GM18861 (cell line): ENCODE results near the gene SH3PXD2A.

ENCODE experiments used
- ATAC-seq: cut with Tn5 transposase; IDR thresholded peaks from one replicate; pipeline ENCODE4 v1.9.1; 2021; ENCODE audit not compliant: unreplicated experiment

Gene SH3PXD2A

DNA sequence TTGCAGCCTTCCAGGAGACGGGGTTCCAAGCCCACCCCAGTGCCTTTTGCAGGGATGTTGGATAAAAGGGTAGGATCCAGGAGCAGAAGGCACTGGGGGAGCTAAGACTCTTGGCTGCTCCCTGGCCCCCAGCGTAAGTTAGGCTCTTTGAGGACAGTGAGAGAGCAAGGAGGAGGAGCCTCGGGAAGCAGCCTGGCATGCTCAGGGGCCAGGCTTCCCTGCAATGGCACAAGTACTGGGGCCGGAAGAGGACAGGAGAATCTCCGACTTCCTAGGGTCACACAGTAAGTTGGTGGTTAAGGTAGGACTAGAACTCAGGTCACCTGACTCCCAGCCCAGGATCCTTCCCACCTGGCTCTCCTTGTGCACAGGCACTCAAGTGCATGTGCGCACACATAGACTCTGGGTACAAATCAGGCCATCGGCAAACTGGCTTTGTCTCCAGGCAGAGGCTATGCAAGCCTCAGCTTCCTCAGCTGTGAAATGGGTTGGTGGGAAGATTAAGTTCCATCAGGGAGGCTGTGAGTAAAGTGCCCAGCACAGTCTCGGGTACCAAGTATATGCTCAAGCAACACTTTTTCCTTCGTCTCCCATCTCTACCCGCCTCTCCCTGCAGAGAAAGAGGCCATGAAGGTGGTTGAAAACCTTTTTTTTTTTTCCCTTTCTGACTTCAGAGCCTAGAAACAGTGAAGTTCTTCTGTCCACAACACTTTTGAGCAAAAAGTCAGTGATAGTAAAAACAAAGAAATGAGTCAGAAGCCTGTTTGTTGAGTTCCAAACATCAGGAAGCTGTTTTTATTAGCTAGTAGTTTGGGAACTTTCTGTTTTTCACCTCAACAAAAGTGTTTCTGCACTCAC is 282.8 kb downstream of the SH3PXD2A start:
- ATAC-seq: no peak

DNA sequence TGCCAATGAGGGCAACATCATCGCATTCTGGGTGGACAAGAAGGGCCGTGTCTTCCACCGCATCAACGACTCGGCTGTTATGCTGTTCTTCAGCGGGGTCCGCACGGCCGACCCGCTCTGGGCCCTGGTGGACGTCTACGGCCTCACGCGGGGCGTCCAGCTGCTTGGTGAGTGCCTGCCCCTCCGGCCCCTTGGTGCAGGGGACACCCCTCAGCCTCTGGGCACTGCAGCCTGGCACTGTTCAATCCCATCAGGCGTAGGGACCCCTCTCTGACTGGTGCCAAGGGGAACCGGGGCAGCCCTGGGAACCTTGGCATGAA is 283.8 kb downstream of the SH3PXD2A start:
- ATAC-seq: no peak

DNA sequence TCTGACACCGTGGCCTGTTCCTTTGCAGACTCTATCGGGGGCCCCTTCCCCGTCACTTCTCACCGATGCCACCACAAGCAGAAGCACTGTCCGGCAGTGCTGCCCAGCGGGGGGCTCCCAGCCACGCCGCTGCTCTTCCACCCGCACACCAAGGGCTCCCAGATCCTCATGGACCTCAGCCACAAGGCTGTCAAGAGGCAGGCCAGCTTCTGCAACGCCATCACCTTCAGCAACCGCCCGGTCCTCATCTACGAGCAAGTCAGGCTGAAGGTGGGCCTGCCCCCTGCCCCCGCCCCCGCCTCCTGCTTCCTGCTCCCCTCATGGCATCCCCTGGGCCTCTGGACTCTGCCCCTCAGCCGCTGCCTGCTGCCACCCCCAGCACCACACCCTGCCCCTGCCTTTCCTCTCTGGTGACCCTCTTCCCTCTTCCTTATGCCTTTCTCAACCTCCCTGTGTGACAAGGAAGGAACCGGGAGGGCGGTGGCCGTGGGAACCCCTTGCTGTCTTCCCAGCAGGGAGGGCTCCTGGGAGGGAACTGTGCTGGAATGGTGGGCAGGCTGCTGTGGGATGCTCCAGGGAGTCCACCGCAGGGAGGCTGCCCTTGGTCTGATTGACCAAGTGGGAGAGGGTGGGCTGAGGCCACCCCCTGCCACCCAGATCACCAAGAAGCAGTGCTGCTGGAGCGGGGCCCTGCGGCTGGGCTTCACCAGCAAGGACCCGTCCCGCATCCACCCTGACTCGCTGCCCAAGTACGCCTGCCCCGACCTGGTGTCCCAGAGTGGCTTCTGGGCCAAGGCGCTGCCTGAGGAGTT is 284.3 kb downstream of the SH3PXD2A start:
- no peak for ATAC-seq

DNA sequence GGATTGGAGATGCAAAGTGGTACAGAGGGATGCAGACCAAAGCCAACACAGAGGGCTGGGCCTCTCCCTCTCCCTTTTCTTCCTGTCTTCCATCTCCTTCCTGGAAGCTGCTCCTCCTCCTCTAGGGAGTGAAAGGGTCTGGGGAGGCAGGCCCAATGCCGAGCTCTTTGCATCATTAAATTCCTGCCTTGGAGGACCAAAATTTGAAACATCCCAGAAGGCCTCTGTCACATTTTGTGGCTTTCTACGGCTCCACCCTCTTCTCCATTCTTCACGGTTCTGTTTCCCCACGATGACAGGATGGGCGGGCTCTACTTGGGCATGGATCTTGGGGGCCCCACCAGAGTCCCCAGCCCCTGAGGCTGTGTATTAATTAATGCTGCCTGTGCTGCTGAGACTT is 285.5 kb downstream of the SH3PXD2A start:
- ATAC-seq: no peak

DNA sequence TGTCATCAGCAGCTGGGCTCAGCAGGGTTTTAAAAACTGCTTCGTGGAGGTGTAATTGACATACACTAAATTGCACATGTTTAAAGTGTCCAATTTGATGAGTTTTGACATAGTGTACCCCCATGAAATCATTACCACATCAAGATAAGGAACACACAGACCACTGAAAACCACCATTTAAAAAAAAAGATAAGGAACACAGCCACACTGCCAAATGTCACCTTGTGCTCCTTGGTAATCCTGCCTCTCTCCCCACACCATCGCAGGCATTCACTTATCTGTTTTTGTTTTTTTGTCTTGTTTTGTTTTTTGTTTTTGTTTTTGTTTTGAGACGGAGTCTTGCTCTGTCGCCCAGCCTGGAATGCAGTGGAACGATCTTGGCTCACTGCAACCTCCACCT is 286.9 kb downstream of the SH3PXD2A start:
- ATAC-seq: no peak

DNA sequence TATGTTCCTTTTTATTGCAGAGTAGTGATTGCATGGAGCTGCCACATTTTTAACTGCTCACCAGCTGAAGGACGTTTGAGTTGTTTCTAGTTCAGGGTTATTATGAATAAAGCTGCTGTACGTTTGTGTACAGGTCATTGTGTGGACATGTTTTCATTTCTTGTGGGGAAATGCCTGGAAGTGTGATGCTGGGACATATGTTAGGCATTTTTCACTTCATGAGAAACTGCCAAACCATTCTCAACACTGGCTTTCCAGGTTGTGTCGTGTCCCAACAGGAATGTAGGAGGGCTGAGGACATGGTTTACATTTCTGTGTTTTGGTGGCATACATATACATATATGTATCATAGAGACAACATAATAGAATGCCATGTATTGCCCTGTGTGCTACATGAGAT is 288.8 kb downstream of the SH3PXD2A start:
- ATAC-seq: no peak

DNA sequence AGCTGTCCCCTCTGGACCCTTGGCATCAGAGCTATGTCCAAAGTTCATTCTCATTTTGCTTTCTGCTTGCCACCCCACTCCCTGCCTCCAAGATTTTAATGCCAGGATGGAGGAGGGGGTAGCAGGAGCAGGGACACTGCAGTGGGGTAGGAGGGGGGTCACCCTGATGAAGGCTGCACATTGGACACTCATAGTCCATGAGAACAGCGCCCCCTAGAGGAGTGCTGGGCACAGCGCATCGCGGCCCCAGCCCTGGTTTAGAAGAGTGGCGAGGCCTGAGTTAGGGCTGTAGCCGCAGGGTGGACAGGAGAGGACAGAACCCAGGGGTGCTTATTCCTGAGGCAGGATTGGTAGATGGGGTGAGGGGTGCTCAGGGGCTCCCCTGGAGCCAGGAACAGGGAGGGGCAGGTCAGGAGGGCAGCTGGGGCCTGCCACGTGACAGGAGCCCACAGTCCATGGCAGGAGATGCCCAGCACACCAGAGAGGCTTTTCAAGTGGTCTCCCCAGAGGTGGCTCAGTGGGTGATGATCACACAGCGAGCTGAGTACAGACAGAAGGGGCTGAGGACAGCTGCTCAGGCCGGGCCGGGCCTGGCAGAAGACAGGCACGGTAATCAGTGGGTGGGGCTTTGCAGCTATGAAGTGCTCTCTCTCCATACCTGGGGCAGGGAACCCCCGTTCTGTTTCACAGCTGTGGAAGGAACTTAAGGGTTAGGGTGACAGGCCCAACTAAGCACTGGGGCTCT is 290.4 kb downstream of the SH3PXD2A start:
- ATAC-seq: no peak

DNA sequence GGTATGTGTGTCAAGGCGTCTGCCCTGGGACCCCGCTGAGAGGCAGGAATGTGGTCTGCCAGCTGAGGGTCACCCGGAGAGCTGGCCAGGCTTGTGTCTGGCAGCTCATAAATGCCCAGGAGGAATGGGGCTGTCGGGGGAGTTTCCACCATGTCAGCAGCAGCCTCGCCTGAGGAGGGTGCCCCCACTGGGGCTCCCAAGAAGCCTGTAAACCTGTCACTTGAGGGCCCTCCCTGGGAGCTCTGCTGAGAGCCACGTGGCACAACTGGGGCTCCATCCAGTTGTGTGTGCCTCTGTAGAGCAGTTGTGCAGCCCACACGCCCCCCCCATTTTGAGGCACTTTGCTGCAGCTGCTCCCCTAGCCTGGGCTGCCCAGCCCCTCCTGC is 291.3 kb downstream of the SH3PXD2A start:
- ATAC-seq: no peak

DNA sequence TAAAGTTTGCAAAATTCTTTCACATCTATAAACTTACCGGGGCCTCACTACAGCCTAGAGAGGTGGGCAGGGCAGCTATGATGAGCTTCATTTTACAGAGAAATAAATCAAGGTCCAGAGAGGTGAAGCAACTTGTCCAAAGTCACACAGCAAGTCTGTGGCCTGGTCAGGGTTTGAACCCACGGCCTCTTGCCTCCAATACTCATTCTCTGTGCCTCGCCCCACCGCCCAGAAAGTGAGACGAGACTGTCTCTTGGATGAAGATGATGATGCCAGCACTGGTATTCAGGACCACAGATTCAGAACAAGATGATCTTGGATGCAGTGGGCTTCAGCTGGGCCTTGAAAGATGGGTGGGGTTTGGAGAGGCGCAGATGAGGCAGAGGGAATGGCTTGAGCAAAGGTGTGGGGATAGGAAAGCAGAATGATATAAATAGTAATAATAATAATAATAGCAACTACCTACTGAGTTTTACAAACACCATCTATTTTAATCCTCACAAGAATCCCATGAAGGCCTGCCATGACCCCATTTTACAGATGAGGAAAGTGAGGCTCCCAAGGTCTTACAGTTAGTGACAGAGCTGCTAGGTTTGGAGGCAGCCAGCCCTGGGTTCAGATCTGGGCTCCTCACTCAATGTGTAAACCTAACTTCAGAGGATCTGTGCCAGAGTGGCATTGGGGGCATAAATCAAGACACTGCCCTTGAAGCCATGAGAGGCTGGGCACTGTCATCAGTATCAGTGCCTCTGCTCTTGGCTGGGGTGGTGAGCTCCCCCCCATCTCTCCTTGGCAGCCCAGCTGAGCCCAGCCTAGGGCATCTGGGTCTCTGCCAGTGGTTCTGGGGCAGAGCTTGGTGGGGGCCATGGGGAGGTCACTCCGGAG is 291.9 kb downstream of the SH3PXD2A start:
- ATAC-seq: no peak

DNA sequence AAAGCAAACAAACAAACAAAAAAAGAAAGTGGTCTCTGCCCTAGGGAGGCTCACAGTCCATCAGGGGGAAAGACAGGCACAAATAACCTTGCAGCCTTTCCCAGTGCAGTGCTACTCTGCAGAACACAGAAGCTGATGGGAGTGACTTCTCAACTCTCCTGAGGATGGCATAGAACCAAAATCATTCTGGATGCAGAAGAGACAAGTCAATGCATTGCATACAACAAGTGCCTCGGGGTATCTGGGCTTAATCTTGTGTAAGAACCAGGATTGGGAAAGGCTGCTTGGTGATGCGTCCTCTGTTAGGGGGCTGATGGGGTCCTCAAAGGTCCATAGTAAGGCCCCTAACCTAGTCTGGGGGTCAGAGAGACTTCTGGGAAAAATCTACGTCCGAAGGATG is 293.0 kb downstream of the SH3PXD2A start:
- ATAC-seq: no peak

DNA sequence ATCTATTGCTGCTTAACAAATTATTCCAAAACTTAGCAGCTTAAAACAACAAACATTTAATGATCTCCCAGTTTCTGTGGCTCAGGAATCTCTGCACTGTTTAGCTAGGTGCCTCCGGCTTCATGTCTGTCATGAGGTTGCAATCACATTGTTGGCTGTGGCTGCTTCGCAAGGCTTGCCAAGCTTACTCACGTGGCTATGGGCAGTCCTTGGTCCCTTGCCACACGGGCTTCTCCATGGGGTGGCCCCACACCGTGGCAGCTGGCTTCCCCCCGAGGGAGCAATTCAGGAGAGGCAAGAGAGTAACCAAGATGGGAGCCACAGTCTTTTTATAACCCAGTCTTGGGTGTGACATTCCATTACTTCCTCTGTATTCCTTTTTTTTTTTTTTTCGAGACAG is 294.5 kb downstream of the SH3PXD2A start:
- ATAC-seq: no peak

DNA sequence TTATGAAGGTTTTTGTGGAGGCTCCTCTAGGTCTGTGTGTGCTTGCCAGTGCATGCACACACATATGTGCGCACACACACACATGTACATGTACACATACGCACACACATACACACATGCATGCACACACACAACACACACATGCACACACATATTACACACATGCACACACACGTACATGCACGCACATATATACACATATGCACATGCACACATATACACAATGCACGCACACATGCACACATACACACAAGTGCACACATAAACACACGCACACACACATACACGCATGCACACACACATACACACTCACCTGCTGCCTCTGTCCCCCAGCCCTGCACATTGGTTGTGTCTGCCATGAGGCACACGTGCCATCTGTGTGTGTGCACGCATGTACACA is 295.6 kb downstream of the SH3PXD2A start:
- no peak for ATAC-seq

DNA sequence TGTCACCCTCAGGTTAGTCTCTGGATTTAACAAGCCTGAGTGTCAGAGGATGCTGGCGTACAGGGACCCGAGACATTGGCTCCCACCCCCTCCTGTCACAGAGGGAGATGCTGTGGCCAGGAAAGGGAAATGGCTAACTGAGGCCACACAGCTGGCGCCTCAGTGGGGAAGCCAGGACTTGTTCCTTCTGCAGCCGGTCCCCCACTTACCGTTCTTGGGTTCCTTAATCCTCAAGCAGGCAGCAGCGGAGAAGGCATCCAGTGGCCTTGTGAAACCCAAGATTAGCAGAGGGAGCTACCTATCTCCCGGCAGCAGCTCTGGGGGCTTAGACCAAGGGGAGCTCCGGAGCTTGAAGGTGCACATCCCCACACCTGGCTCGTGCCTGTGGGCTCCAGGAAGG is 296.5 kb downstream of the SH3PXD2A start:
- ATAC-seq: no peak

DNA sequence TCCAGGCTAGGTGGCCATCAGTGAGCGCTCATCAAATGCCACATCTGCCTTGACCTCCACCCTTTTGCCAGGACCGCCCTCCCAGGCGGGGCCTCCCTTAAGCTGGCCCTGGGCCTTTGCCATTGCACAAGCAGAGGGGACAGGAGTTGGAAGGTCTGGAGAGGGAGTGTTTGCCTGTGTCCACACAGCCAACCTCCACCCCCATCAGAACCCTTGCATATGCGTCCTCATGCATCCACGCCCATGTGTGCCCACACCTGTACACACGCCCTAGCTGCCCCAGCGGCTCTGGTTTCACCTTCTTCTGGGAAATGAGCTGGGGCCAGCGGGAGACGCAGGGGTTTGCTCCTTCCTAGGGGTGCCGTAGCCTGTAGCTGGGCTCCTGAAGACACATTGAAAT is 297.9 kb downstream of the SH3PXD2A start:
- ATAC-seq: no peak

DNA sequence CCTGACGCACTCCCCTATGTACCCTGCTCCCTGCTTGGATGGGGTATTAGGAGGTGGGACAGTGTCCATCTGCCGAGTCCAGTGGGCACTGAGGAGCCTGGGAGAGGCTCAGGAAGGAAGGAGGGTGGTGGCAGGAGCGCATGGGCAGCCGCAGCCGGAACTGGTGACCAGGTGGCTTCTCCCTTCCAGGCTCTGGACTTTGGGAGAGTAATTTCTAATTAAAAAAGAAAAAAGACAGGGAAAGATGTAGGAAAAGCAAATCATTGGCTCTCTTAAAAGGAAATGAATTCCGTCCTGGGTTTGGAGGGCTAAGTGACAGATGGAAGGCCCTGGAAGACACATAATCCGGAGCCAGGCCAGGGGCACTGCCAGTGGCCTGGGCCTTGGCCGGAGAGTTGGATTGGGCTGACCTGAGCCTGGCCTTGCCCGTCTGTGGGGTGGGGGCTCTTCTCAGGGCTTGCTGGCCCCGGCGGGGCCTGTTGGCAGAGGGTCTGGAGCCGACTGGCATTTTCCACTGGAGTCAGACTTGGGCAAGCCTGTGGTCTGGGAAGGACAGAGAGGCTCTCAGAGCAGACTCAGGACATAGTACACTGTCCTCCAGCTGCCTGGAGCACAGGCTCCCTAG is 298.9 kb downstream of the SH3PXD2A start:
- ATAC-seq: no peak

DNA sequence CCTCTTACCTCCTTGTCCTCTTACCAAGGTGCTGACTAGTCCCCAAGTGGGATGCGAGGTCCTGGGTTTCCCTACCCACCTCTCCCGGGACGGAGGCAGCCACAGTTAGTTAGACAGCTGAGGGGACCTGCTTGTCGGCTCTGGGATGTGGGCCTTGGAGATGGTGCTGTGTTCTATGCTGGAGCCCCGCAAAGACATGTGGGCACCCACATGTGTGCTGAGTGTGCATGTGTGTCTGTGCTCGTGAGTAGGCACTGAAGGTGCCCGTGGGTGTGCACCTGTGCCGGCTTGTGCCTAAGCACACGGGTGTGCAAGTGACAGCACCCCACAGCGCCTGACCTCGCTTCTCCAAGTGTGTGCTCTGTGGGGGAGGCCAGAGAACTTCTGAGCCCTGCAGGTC is 299.7 kb downstream of the SH3PXD2A start:
- no peak for ATAC-seq

DNA sequence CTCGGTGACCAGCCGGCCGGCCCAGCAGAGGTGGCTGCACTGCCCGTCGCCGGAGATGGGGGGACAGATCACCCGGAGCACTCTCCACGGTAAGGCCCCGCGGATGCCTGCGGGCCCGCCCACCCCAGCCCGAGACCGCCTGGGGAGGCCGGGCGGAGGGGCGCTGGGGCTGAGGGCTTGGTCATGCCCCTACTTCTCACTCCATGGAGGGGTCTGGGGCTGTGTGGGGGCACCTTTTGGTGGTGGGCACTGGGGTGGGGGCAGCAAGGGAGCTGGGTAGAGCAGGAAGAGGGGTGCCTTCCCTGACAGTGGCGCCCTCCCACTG is 300.1 kb downstream of the SH3PXD2A start:
- ATAC-seq: no peak

DNA sequence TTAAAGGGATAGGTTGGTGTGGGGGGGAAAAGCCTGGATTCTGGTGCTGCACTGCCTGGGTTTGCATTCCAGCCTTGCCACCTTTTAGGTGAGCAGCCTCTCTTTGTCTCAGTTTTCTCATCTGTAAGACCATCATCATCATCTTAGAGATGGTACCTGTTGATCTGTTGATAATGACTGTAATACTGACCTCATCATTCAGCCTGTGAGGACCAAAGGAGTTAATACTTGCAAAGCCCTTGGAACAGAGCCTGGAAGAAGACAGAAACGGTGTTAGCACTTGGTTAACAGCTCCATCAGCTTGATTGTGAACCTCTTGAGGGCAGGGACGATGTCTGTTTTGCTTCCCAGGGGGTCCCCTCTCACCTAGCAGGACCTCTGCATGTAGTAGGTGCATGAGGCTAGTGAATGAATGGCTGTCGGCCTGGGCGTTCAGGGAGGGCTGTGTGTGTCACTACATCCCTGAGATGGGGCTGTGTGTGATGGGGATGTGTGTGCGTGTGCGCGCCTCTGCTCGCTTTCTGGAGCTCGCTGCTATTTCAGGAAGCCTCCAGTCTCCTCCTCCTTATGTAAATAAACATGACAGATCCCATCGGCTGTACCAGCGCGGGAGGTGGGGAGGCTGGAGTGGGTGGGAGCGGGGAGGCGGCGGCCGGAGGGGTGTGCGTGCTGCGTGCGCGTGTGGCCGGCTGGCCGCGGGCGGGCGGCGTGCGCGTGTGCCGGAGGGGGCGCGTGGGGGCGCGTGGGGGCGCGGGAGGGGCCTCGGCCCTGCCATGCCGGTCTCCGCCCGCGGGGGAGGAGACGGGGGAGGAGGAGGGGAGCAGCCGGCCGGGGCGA is 300.7 kb downstream of the SH3PXD2A start:
- ATAC-seq: no peak

DNA sequence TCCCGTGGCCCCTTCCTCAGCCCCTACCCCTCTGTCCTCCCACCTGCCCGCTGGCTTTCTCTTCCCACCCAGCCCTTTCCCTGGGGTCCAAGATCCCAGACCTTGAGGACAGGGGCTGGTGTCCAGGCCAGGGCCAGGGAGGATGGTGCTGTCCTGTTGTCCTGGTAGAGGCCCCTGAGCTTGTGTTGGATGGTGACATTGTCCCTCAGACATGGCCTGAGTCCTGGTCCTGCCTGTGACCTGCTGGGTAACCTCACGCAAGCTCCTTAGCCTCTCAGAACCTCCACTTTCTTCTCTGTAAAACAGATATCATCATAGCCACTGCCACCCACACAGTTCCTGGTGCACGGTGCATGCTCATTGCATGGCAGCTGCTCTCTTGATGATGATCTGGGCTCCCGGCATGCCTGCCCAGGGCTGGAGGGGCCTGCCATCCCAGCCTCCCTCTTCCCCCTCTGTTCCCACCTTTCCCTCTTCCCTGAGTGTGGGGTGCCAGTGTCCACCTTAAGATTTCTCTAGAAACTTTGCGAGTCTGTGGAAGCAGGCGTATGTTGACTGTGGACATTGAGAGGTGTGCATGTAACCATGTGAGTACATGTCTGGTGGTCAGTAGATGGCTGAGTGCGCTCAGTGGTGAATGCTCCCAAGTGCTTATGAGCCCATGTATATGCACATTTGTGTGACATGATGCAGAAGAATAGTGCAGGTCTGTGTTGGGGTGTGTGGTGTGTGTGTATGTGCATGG is 301.5 kb downstream of the SH3PXD2A start:
- no peak for ATAC-seq
